H9 (cell line): Measurements from ENCODE around the gene MSS51. TPM values are rescaled to one million over a fixed set of nuclear protein-coding genes. Genes with fewer than 3 reads are reported as not detected.

ENCODE experiments used
- DNase-seq: peaks from one replicate; pipeline ENCODE4 v3.0.0-alpha.2; 2017
- H2AFZ ChIP-seq: one replicate; pipeline ENCODE4 v1.6.1; 2013; ENCODE audit warnings: mild to moderate bottlenecking, low read length, control low read depth, moderate library complexity
- H2AK5ac ChIP-seq: 2 replicates; pipeline ENCODE4 v1.6.1; 2013; ENCODE audit warnings: low read length, control low read depth, mixed read lengths; ENCODE audit not compliant: insufficient read length
- H2BK120ac ChIP-seq: one replicate; pipeline ENCODE4 v1.6.1; 2013; ENCODE audit warnings: low read depth, mild to moderate bottlenecking, low read length, control low read depth, inconsistent platforms; ENCODE audit not compliant: poor library complexity, severe bottlenecking
- H2BK12ac ChIP-seq: 2 replicates; pipeline ENCODE4 v1.6.1; 2013; ENCODE audit warnings: low read length, control low read depth, mixed read lengths, low read depth; ENCODE audit not compliant: insufficient read length
- H2BK15ac ChIP-seq: 2 replicates; pipeline ENCODE4 v1.6.1; 2013; ENCODE audit warnings: low read depth, low read length, control low read depth
- H2BK20ac ChIP-seq: one replicate; pipeline ENCODE4 v1.6.1; 2013; ENCODE audit warnings: low read depth, mild to moderate bottlenecking, low read length, control low read depth, inconsistent platforms; ENCODE audit not compliant: poor library complexity, severe bottlenecking
- H2BK5ac ChIP-seq: 2 replicates; pipeline ENCODE4 v1.6.1; 2013; ENCODE audit warnings: low read length, control low read depth, mixed read lengths; ENCODE audit not compliant: insufficient read length
- H3K14ac ChIP-seq: 2 replicates; pipeline ENCODE4 v1.6.1; 2013; ENCODE audit warnings: low read length, control low read depth; ENCODE audit not compliant: insufficient read depth
- H3K18ac ChIP-seq: 2 replicates; pipeline ENCODE4 v1.6.1; 2013; ENCODE audit warnings: low read depth, mild to moderate bottlenecking, mixed read lengths, low read length, control low read depth; ENCODE audit not compliant: insufficient read length
- H3K23ac ChIP-seq: 2 replicates; pipeline ENCODE4 v1.6.1; 2013; ENCODE audit warnings: low read length, control low read depth, mixed read lengths, low read depth; ENCODE audit not compliant: insufficient read length
- H3K23me2 ChIP-seq: 2 replicates; pipeline ENCODE4 v1.6.1; 2013; ENCODE audit warnings: low read depth, mild to moderate bottlenecking, mixed read lengths, low read length, control low read depth; ENCODE audit not compliant: insufficient read length, poor library complexity, severe bottlenecking
- H3K27ac ChIP-seq: 2 replicates; pipeline ENCODE4 v1.5.1; 2013; ENCODE audit warnings: low read length, control low read depth, mixed read lengths, low read depth; ENCODE audit not compliant: insufficient read length
- H3K27me3 ChIP-seq: 2 replicates; pipeline ENCODE4 v1.6.1; 2013; ENCODE audit warnings: low read length, control low read depth, inconsistent platforms; ENCODE audit not compliant: insufficient read depth
- H3K4ac ChIP-seq: 2 replicates; pipeline ENCODE4 v1.6.1; 2013; ENCODE audit warnings: low read depth, mild to moderate bottlenecking, control low read depth, inconsistent platforms, low read length, moderate library complexity
- H3K4me1 ChIP-seq: 2 replicates; pipeline ENCODE4 v1.6.1; 2013; ENCODE audit warnings: low read length, control low read depth, inconsistent platforms; ENCODE audit not compliant: insufficient read depth
- H3K4me2 ChIP-seq: 2 replicates; pipeline ENCODE4 v1.6.1; 2013; ENCODE audit warnings: low read length, control low read depth, mixed read lengths; ENCODE audit not compliant: insufficient read length, insufficient read depth
- H3K56ac ChIP-seq: 2 replicates; pipeline ENCODE4 v1.6.1; 2013; ENCODE audit warnings: low read depth, mild to moderate bottlenecking, mixed read lengths, low read length, control low read depth; ENCODE audit not compliant: insufficient read length
- H3K79me1 ChIP-seq: 2 replicates; pipeline ENCODE4 v1.6.1; 2013; ENCODE audit warnings: low read depth, mild to moderate bottlenecking, moderate library complexity, low read length, control low read depth, inconsistent platforms; ENCODE audit not compliant: insufficient read depth, poor library complexity, severe bottlenecking
- H3K79me2 ChIP-seq: 2 replicates; pipeline ENCODE4 v1.6.1; 2013; ENCODE audit warnings: low read length, control low read depth, inconsistent platforms; ENCODE audit not compliant: insufficient read depth
- H3K9ac ChIP-seq: 2 replicates; pipeline ENCODE4 v1.6.1; 2013; ENCODE audit warnings: low read length, control low read depth, mixed read lengths; ENCODE audit not compliant: insufficient read length; ENCODE audit errors: extremely low read depth
- H3K9me3 ChIP-seq: one replicate; pipeline ENCODE4 v1.6.1; 2013; ENCODE audit warnings: low read depth, low read length, inconsistent platforms; ENCODE audit not compliant: control insufficient read depth
- H3T11ph ChIP-seq: one replicate; pipeline ENCODE4 v1.6.1; 2013; ENCODE audit warnings: mild to moderate bottlenecking, low read length, control low read depth, inconsistent platforms
- H4K20me1 ChIP-seq: one replicate; pipeline ENCODE4 v1.6.1; 2013; ENCODE audit not compliant: control insufficient read depth, insufficient read length, insufficient read depth
- H4K5ac ChIP-seq: 2 replicates; pipeline ENCODE4 v1.6.1; 2013; ENCODE audit warnings: low read depth, mild to moderate bottlenecking, mixed read lengths, low read length, control low read depth; ENCODE audit not compliant: insufficient read length
- H4K8ac ChIP-seq: replicated peaks from 2 replicates; pipeline ENCODE4 v1.6.1; 2013; ENCODE audit warnings: low read length, control low read depth, mixed read lengths, low read depth; ENCODE audit not compliant: insufficient read length
- H4K91ac ChIP-seq: 2 replicates; pipeline ENCODE4 v1.6.1; 2013; ENCODE audit warnings: low read depth, mild to moderate bottlenecking, moderate library complexity, mixed read lengths, low read length, control low read depth; ENCODE audit not compliant: insufficient read length
- H3K27ac Mint-ChIP-seq, 3 experiments: 2 replicates in 2 of 3; 3 replicates in 1 of 3; pipeline ENCODE4 v1.8.0; 2020 to 2021; ENCODE audit warnings: mixed read lengths in 3 of 3, mild to moderate bottlenecking in 1 of 3, moderate library complexity in 1 of 3
- H3K27me3 Mint-ChIP-seq: 2 replicates; pipeline ENCODE4 v1.8.0; 2021; ENCODE audit warnings: low read depth, mild to moderate bottlenecking, moderate library complexity, mixed read lengths
- H3K36me3 Mint-ChIP-seq, 3 experiments: 2 replicates in 2 of 3; 3 replicates in 1 of 3; pipeline ENCODE4 v1.8.0; 2020 to 2021; ENCODE audit warnings: low read depth in 3 of 3, mixed read lengths in 3 of 3; ENCODE audit not compliant: insufficient read depth in 1 of 3
- H3K4me1 Mint-ChIP-seq, 2 experiments: 2 replicates each; pipeline ENCODE4 v1.8.0; 2020; ENCODE audit warnings: mixed read lengths in 2 of 2
- H3K4me3 Mint-ChIP-seq, 2 experiments: 2 replicates in 1 of 2; 3 replicates in 1 of 2; pipeline ENCODE4 v1.8.0; 2020 to 2021; ENCODE audit warnings: mild to moderate bottlenecking in 2 of 2, mixed read lengths in 2 of 2, moderate library complexity in 1 of 2
- H3K9me3 Mint-ChIP-seq, 2 experiments: 2 replicates in 1 of 2; 3 replicates in 1 of 2; pipeline ENCODE4 v1.8.0; 2020; ENCODE audit warnings: mild to moderate bottlenecking in 2 of 2, mixed read lengths in 2 of 2, moderate library complexity in 1 of 2
- CTCF ChIP-seq: fragments of 200-600 bp; sonication (generic); conservative IDR thresholded peaks from 3 replicates; pipeline ENCODE4 v1.8.0; 2021; ENCODE audit warnings: antibody characterized with exemption, mild to moderate bottlenecking
- WGBS: extraction: QIAGEN DNeasy Blood & Tissue Kit; methylation state at CpG from one replicate; pipeline ENCODE4 v1.1.7; 2013; ENCODE audit warnings: missing lambda C conversion rate, low lambda C conversion rate, mixed read lengths; ENCODE audit not compliant: insufficient read length; ENCODE audit errors: extremely low coverage; 5-methylcytosine and 5-hydroxymethylcytosine counted together
- total RNA-seq: library from RNA; stranded (reverse); gene quantifications from 2 replicates; pipeline ENCODE4 v1.2.1, GENCODE V29; 2021

The MSS51 gene
- total RNA-seq, 1 experiment from 2014 or later: 1.9 TPM

GRCh38 chr10:73478636-73479035, 45.3 kb upstream of the MSS51 start:
- H2AK5ac ChIP-seq: no peak overlapping the region
- no peak overlapping the region for H2BK15ac ChIP-seq
- no peak overlapping the region for H3K9ac ChIP-seq
- peaks cover 2% of the 10 kb centered on the region for H3K79me1 ChIP-seq
- no peak overlapping the region for H3K14ac ChIP-seq
- no peaks in the 10 kb centered on the region for H3K23me2 ChIP-seq
- no peak overlapping the region for H4K5ac ChIP-seq
- H2BK5ac ChIP-seq: no peak overlapping the region
- WGBS: no CpG with 5 or more reads among the region's 3 CpGs
- DNase-seq: no peak
- Mint-ChIP-seq H3K27ac (no peak overlapping the region; a peak in 1 of 7 replicates), H3K27me3 (no peaks in the 10 kb centered on the region), H3K36me3 (peaks cover 10 to 45% (median 32%) of the 10 kb centered on the region in 3 experiments; a peak in 6 of 7 replicates), H3K4me3 (no peak overlapping the region), H3K4me1 (no peaks in the 10 kb centered on the region), H3K9me3 (no peaks in the 10 kb centered on the region)
- H3K9me3 ChIP-seq: no peaks in the 10 kb centered on the region
- no peaks in the 10 kb centered on the region for H4K20me1 ChIP-seq
- H2BK20ac ChIP-seq: no peak overlapping the region
- H3K18ac ChIP-seq: no peak overlapping the region
- H2AFZ ChIP-seq: no peak overlapping the region
- H3K4me1 ChIP-seq: no peaks in the 10 kb centered on the region
- H2BK12ac ChIP-seq: no peak overlapping the region
- no peak overlapping the region for H3K4ac ChIP-seq
- no peak overlapping the region for H3K4me2 ChIP-seq
- H4K91ac ChIP-seq: no peak overlapping the region
- no peak overlapping the region for H3K23ac ChIP-seq
- H2BK120ac ChIP-seq: no peak overlapping the region
- no peak overlapping the region for H3K56ac ChIP-seq
- H3T11ph ChIP-seq: no peak overlapping the region
- no peak overlapping the region for H4K8ac ChIP-seq
- TF ChIP-seq CTCF: no peak
- H3K27me3 ChIP-seq: no peaks in the 10 kb centered on the region
- H3K79me2 ChIP-seq: no peaks in the 10 kb centered on the region
- H3K27ac ChIP-seq: no peak overlapping the region
